CD4-positive, alpha-beta T cell (primary cell): ENCODE measurements around the gene EFCAB8. TPM values are rescaled to one million over a fixed set of nuclear protein-coding genes. Genes with fewer than 3 reads are reported as not detected.

ENCODE experiments used
- ATAC-seq: fragments of 200-7000 bp; cut with Tn5 transposase; one replicate; pipeline ENCODE4 v1.10.0; 2022; ENCODE audit warnings: mild to moderate bottlenecking; ENCODE audit not compliant: poor library complexity
- CTCF ChIA-PET: fragments of 350-600 bp; sonication (Branson Sonifier 250); formaldehyde crosslinking; loops from one replicate; lab custom pipeline; 2021; ENCODE audit warnings: antibody characterized with exemption, inconsistent platforms; lab: Charles Lee
- POLR2A ChIA-PET: fragments of 350-600 bp; sonication (Branson Sonifier 250); formaldehyde crosslinking; loops from one replicate; lab custom pipeline; 2021; ENCODE audit warnings: antibody characterized with exemption, inconsistent platforms; lab: Charles Lee
- DNase-seq, 14 experiments: peaks; one replicate each; pipeline ENCODE4 v3.0.0-alpha.2; 2013 to 2020; ENCODE audit warnings: mixed read lengths in 2 of 14
- H3K27ac ChIP-seq, 2 donors: one replicate each; pipeline versions ENCODE4 v1.5.1 to v1.7.0; 2013; ENCODE audit warnings: low read length in 2 of 2, low read depth in 1 of 2, mild to moderate bottlenecking in 1 of 2
- H3K27me3 ChIP-seq, 2 experiments: 1 replicate in 1 of 2; 2 replicates in 1 of 2; pipeline versions ENCODE4 v1.6.1 to v1.7.0; 2013; ENCODE audit warnings: low read length in 2 of 2, control low read depth in 1 of 2, mild to moderate bottlenecking in 1 of 2, moderate library complexity in 1 of 2; ENCODE audit not compliant: insufficient read depth in 2 of 2, control insufficient read depth in 1 of 2
- H3K36me3 ChIP-seq: one replicate; pipeline ENCODE4 v1.6.1; 2013; ENCODE audit warnings: low read length, control low read depth; ENCODE audit not compliant: insufficient read depth
- H3K4me1 ChIP-seq: one replicate; pipeline ENCODE4 v1.6.1; 2013; ENCODE audit warnings: low read length, control low read depth; ENCODE audit not compliant: insufficient read depth
- H3K4me3 ChIP-seq: one replicate; pipeline ENCODE4 v1.5.1; 2013; ENCODE audit warnings: mild to moderate bottlenecking, low read length, moderate library complexity
- H3K9me3 ChIP-seq, 2 experiments: 1 replicate in 1 of 2; 2 replicates in 1 of 2; pipeline versions ENCODE4 v1.6.1 to v1.7.0; 2013; ENCODE audit warnings: low read length in 2 of 2, mild to moderate bottlenecking in 2 of 2, control low read depth in 1 of 2, moderate library complexity in 1 of 2; ENCODE audit not compliant: control insufficient read depth in 1 of 2, insufficient read depth in 1 of 2
- H3K27ac Mint-ChIP-seq: one replicate; pipeline ENCODE4 v1.8.0; 2020; ENCODE audit warnings: mixed read lengths
- H3K27me3 Mint-ChIP-seq: one replicate; pipeline ENCODE4 v1.8.0; 2021; ENCODE audit warnings: mixed read lengths
- H3K36me3 Mint-ChIP-seq: one replicate; pipeline ENCODE4 v1.8.0; 2021; ENCODE audit warnings: low read depth, mixed read lengths
- H3K4me1 Mint-ChIP-seq: one replicate; pipeline ENCODE4 v1.8.0; 2021; ENCODE audit warnings: low read depth, mixed read lengths
- H3K4me3 Mint-ChIP-seq: one replicate; pipeline ENCODE4 v1.8.0; 2020; ENCODE audit warnings: mild to moderate bottlenecking, mixed read lengths
- H3K9me3 Mint-ChIP-seq: one replicate; pipeline ENCODE4 v1.8.0; 2020; ENCODE audit warnings: mixed read lengths
- intact Hi-C, 2 experiments: fragments of 100-400 bp; cut with DNase I in 1 of 2; cut with micrococcal nuclease in 1 of 2; formaldehyde crosslinking; loops; one replicate each; pipeline versions ENCODE4 v1.15.1 to v1.9.0; 2023 to 2025; cut with DNase I, micrococcal nuclease
- total RNA-seq, 174 experiments: library from RNA in 2 of 174; stranded (reverse) in 2 of 174; gene quantifications; one replicate each; pipeline ENCODE4 v1.2.3 and lab custom pipeline; 2021 to 2026
- TF ChIP-seq, protein P1 (sequence below): fragments of 200-600 bp; IDR thresholded peaks from one replicate; pipeline ENCODE4 v1.8.0; 2022; ENCODE audit warnings: antibody characterized with exemption, mild to moderate bottlenecking

EFCAB8 gene
- total RNA-seq, 2 experiments from 2014 or later = 0.81 to 2.5 TPM

DNA sequence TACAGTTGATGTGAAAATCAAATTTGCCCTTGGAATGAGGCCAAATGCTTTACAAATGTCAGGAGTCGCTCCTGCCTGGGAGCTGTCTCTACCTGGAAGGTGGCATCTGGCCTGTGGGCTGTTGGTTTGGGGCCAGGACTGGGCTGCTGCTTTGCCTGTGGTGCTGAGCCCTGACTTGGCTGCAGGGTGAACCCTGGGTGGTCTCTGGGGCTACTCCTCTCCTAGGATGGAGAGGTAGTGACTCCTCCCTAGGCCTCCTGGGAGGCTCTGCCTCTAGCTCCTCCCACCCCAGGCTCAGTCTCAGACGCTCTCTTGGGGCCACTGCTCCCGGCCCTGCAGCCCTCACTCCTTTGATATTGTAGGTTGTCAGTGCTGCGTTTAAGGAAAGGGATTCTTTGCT lies 47.5 kb downstream of the EFCAB8 start:
- ChIA-PET POLR2A (no interaction called here), CTCF (no interaction called here)
- no peaks in the 10 kb centered on the region for H3K9me3 ChIP-seq
- TF ChIP-seq, protein P1, sequence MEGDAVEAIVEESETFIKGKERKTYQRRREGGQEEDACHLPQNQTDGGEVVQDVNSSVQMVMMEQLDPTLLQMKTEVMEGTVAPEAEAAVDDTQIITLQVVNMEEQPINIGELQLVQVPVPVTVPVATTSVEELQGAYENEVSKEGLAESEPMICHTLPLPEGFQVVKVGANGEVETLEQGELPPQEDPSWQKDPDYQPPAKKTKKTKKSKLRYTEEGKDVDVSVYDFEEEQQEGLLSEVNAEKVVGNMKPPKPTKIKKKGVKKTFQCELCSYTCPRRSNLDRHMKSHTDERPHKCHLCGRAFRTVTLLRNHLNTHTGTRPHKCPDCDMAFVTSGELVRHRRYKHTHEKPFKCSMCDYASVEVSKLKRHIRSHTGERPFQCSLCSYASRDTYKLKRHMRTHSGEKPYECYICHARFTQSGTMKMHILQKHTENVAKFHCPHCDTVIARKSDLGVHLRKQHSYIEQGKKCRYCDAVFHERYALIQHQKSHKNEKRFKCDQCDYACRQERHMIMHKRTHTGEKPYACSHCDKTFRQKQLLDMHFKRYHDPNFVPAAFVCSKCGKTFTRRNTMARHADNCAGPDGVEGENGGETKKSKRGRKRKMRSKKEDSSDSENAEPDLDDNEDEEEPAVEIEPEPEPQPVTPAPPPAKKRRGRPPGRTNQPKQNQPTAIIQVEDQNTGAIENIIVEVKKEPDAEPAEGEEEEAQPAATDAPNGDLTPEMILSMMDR = no peak
- intact Hi-C loops = no loop called here
- no peak overlapping the region for H3K4me3 ChIP-seq
- ATAC-seq = no peak
- no peaks in the 10 kb centered on the region for H3K27me3 ChIP-seq
- no peak overlapping the region for H3K27ac ChIP-seq
- H3K4me1 ChIP-seq = peaks cover 36% of the 10 kb centered on the region
- Mint-ChIP-seq H3K9me3 (no peaks in the 10 kb centered on the region), H3K27ac (peak overlapping the region; percentile 39), H3K36me3 (no peaks in the 10 kb centered on the region), H3K4me3 (no peak overlapping the region), H3K27me3 (no peaks in the 10 kb centered on the region), H3K4me1 (peaks cover 45% of the 10 kb centered on the region)
- peak in 1 of 14 experiments; percentile 17 for DNase-seq
- no peaks in the 10 kb centered on the region for H3K36me3 ChIP-seq

DNA sequence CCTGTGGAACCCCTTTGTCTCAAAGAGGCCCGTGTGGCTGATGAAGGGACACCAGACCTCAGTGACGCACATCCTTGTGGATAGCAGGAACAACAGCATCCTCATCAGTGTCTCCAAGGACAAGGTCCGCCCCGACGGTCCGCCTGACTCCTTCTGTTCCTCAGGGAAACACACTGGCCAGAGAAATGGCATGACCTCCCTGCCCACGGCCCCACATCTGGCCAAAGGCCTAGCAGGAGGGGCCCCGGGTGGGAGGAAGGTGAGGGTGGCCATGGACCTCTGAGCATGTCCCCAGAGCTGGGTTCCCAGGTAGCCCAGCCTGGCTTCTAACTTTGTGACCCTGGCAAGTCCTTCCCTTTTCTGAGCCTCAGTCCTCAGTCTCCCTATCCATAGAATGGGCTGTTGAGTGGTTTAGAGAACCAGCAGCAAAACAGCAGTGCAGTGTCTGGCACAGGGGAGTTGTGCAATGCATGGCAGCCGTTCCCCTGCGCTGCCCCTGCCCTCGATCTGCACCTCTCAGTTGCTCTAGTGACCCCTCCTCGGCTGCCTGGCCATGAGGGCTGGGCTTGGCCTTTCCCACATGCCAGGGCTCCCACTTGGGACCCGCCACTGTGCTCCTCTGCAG lies 48.3 kb downstream of the EFCAB8 start:
- Histone ChIP-seq H3K4me1 (peaks cover 36% of the 10 kb centered on the region), H3K36me3 (no peaks in the 10 kb centered on the region), H3K4me3 (no peak overlapping the region), H3K27ac (no peak overlapping the region), H3K9me3 (no peaks in the 10 kb centered on the region), H3K27me3 (no peaks in the 10 kb centered on the region)
- Mint-ChIP-seq H3K27ac (peak overlapping the region; percentile 39), H3K36me3 (no peaks in the 10 kb centered on the region), H3K9me3 (no peaks in the 10 kb centered on the region), H3K27me3 (no peaks in the 10 kb centered on the region), H3K4me3 (no peak overlapping the region), H3K4me1 (peaks cover 44% of the 10 kb centered on the region)
- intact Hi-C loops = no loop called here
- ATAC-seq (no peak), DNase-seq (no peak)
- POLR2A ChIA-PET = no interaction called here
- CTCF ChIA-PET = no interaction called here
- TF ChIP-seq, protein P1 = no peak

DNA sequence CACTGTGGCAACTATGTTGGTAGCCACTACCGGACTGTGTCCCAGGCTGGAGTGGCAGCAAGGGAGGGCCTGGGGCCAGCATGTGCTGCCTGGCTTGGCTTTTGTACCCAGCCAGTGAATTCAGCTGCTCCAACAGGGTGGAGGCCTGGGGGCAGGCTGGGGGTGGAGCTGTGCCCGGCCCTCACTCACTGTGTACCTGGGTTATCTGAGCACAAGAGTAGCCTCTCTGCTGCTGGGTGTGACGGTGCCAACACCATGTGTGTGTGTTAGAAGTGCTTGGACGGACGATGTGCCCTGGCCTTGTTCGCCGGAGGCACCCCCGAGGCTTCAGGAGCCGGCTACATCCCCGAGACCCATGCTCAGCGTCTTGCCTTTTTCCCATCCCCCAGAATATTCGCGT lies 49.2 kb downstream of the EFCAB8 start:
- Mint-ChIP-seq H3K27ac (no peak overlapping the region), H3K4me1 (peaks cover 35% of the 10 kb centered on the region), H3K36me3 (no peaks in the 10 kb centered on the region), H3K4me3 (no peak overlapping the region), H3K9me3 (no peaks in the 10 kb centered on the region), H3K27me3 (no peaks in the 10 kb centered on the region)
- TF ChIP-seq, protein P1 = no peak
- ATAC-seq (no peak), DNase-seq (no peak)
- peaks cover 29% of the 10 kb centered on the region for H3K4me1 ChIP-seq
- H3K9me3 ChIP-seq = no peaks in the 10 kb centered on the region
- no peak overlapping the region for H3K27ac ChIP-seq
- intact Hi-C loops = no loop called here
- H3K4me3 ChIP-seq = no peak overlapping the region
- ChIA-PET POLR2A (no interaction called here), CTCF (no interaction called here)
- no peaks in the 10 kb centered on the region for H3K36me3 ChIP-seq
- no peaks in the 10 kb centered on the region for H3K27me3 ChIP-seq
